ENCODE results near the gene RGS9BP.

DNA sequence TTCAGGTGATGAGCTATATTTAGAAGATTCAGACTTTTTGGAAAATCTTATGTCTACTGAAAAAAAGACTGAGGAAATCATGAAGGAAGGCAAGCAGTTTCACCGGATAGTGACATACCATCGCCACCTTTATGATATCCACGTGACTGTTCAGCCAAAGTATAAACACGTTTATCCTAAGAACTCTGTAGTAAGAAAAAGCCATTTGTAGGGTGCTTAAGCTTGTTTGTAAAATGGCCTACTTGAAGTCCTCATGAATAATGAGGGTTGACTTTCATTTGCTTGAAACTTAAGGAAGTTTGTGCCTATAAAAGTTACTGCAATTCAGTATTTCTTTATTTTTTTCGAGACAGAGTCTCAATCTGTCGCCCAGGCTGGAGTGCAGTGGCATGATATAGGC lies 36.1 kb downstream of the RGS9BP start:
- TF ChIP-seq EZH2 (IDR thresholded peaks at IDR 0.05) = no peak
- TF ChIP-seq POLR2AphosphoS5 (IDR thresholded peaks at IDR 0.05; ENCODE audit: borderline replicate concordance, low read depth, low read length) = no peak

Measured in SK-N-MC (cell line).